Sigmoid colon (tissue), 7 donors: Measurements from ENCODE around the gene THEMIS. TPM values are rescaled to one million over a fixed set of nuclear protein-coding genes. Genes with fewer than 3 reads are reported as not detected.

Source experiments
- DNase-seq: peaks from one replicate; pipeline ENCODE4 v3.0.0-alpha.2; 2019
- H3K27ac ChIP-seq, 4 donors: fragments of 200-600 bp; sonication (generic); one replicate each; pipeline ENCODE4 v1.5.1; 2016 to 2019; ENCODE audit warnings: mild to moderate bottlenecking in 1 of 4
- H3K27me3 ChIP-seq, 3 donors: fragments of 200-600 bp; sonication (generic); one replicate each; pipeline ENCODE4 v1.5.1; 2019; ENCODE audit warnings: mild to moderate bottlenecking in 1 of 3
- H3K36me3 ChIP-seq, 4 donors: fragments of 200-600 bp; sonication (generic); one replicate each; pipeline ENCODE4 v1.5.1; 2016 to 2019
- H3K4me1 ChIP-seq, 4 donors: fragments of 200-600 bp; sonication (generic); one replicate each; pipeline ENCODE4 v1.5.1; 2017 to 2019
- H3K4me3 ChIP-seq, 4 donors: fragments of 200-600 bp; sonication (generic); one replicate each; pipeline ENCODE4 v1.5.1; 2017 to 2019; ENCODE audit warnings: mild to moderate bottlenecking in 2 of 4, moderate library complexity in 1 of 4
- H3K9me3 ChIP-seq, 4 donors: fragments of 200-600 bp in 3 of 4; sonication (generic) in 3 of 4; one replicate each; pipeline versions ENCODE4 v1.5.1 to v1.6.1; 2013 to 2019
- CTCF ChIP-seq, 4 experiments: fragments of 450-650 bp in 3 of 4; fragments of 200-600 bp in 1 of 4; IDR thresholded peaks; one replicate each; pipeline ENCODE4 v1.5.1; 2016 to 2019; ENCODE audit warnings: antibody characterized with exemption in 4 of 4, mild to moderate bottlenecking in 3 of 4, moderate library complexity in 2 of 4
- EP300 ChIP-seq, 4 donors: sonication (generic); formaldehyde crosslinking; IDR thresholded peaks; one replicate each; pipeline ENCODE4 v1.6.1; 2017; ENCODE audit warnings: antibody characterized with exemption in 4 of 4
- POLR2A ChIP-seq, 2 donors: fragments of 450-650 bp; IDR thresholded peaks; one replicate each; pipeline ENCODE4 v1.6.1; 2016; ENCODE audit warnings: antibody characterized with exemption in 2 of 2, mild to moderate bottlenecking in 2 of 2, moderate library complexity in 2 of 2
- POLR2AphosphoS5 ChIP-seq, 4 donors: sonication (generic); formaldehyde crosslinking; IDR thresholded peaks; one replicate each; pipeline ENCODE4 v1.6.1; 2017; ENCODE audit warnings: antibody characterized with exemption in 4 of 4
- WGBS, 2 donors: extraction: QIAGEN DNeasy Blood & Tissue Kit; methylation state at CpG; one replicate each; pipeline ENCODE4 v1.1.7; 2013; 5-methylcytosine and 5-hydroxymethylcytosine counted together
- intact Hi-C: fragments of 100-400 bp; cut with DNase I; formaldehyde crosslinking; loops from one replicate; pipeline ENCODE4 v1.15.1; 2023
- polyA plus RNA-seq, 3 donors: library from polyadenylated mRNA; stranded (reverse); fragments of 200-250 nt; gene quantifications; one replicate each; pipeline ENCODE4 v1.2.3, GENCODE V29; 2013
- total RNA-seq, 4 donors: library from RNA; depleted of rRNA; stranded (reverse); fragments of >200 nt; gene quantifications; one replicate each; pipeline ENCODE4 v1.1.0, GENCODE V29; 2016
- donor health status: healthy with polysubstance abuse.
- donor health status: Bipolar disorder and iron deficiency.
- donor health status: healthy.

Gene THEMIS
- total and polyA plus RNA-seq, 7 donors: 0.33 to 2.5 (median 0.60) TPM; not detected in 2

GRCh38 chr6:127904160-127904559 lies 3.3 kb upstream of the THEMIS start:
- intact Hi-C loops: no loop called here
- H3K4me3 ChIP-seq: no peak overlapping the region

GRCh38 chr6:127902933-127903332 lies 2.1 kb upstream of the THEMIS start:
- H3K27me3 ChIP-seq: no peaks in the 10 kb centered on the region
- 92 to 93% methylated on average over 8 of the region's 8 CpGs for WGBS, 2 donors
- TF ChIP-seq POLR2AphosphoS5 (IDR thresholded peaks at IDR 0.05) (no peak), CTCF (IDR thresholded peaks at IDR 0.05) (no peak), POLR2A (IDR thresholded peaks at IDR 0.05) (no peak), EP300 (IDR thresholded peaks at IDR 0.05) (no peak)
- no peaks in the 10 kb centered on the region for H3K36me3 ChIP-seq
- no peak overlapping the region for H3K4me3 ChIP-seq
- H3K27ac ChIP-seq: no peak overlapping the region
- H3K9me3 ChIP-seq: no peaks in the 10 kb centered on the region
- no peaks in the 10 kb centered on the region for H3K4me1 ChIP-seq
- intact Hi-C loops: no loop called here
- no peak for DNase-seq

More at GRCh38 chr6:127904160-127904559, 3.3 kb upstream of the THEMIS start:
- no peak for TF ChIP-seq POLR2AphosphoS5 (IDR thresholded peaks at IDR 0.05)
- TF ChIP-seq POLR2A (IDR thresholded peaks at IDR 0.05): no peak
- no peak for TF ChIP-seq CTCF (IDR thresholded peaks at IDR 0.05)
- TF ChIP-seq EP300 (IDR thresholded peaks at IDR 0.05): no peak
- no peaks in the 10 kb centered on the region for H3K27me3 ChIP-seq
- no peak for DNase-seq
- H3K4me1 ChIP-seq: no peaks in the 10 kb centered on the region
- H3K36me3 ChIP-seq: no peaks in the 10 kb centered on the region
- H3K9me3 ChIP-seq: no peaks in the 10 kb centered on the region
- H3K27ac ChIP-seq: no peak overlapping the region

GRCh38 chr6:127897484-127897883 lies 3.4 kb downstream of the THEMIS start:
- H3K27me3 ChIP-seq: no peaks in the 10 kb centered on the region
- H3K4me3 ChIP-seq: no peak overlapping the region
- WGBS, 2 donors: 75 to 85% methylated on average over 2 of the region's 2 CpGs
- no peaks in the 10 kb centered on the region for H3K36me3 ChIP-seq
- no peaks in the 10 kb centered on the region for H3K4me1 ChIP-seq
- no peak overlapping the region for H3K27ac ChIP-seq
- DNase-seq: no peak
- no peaks in the 10 kb centered on the region for H3K9me3 ChIP-seq
- intact Hi-C loops: no loop called here
- no peak for TF ChIP-seq EP300 (IDR thresholded peaks at IDR 0.05)
- TF ChIP-seq POLR2AphosphoS5 (IDR thresholded peaks at IDR 0.05): no peak

- 37 to 56% methylated on average over 1 of the region's 1 CpG for whole genome bisulfite sequencing, 2 donors
- Histone ChIP-seq H3K27ac (no peak overlapping the region), H3K4me3 (no peak overlapping the region), H3K36me3 (no peaks in the 10 kb centered on the region), H3K27me3 (no peaks in the 10 kb centered on the region), H3K9me3 (no peaks in the 10 kb centered on the region), H3K4me1 (no peaks in the 10 kb centered on the region)
- TF ChIP-seq POLR2A (IDR thresholded peaks at IDR 0.05) (no peak), POLR2AphosphoS5 (IDR thresholded peaks at IDR 0.05) (no peak), EP300 (IDR thresholded peaks at IDR 0.05) (no peak), CTCF (IDR thresholded peaks at IDR 0.05) (no peak)
- no peak for DNase-seq
- intact Hi-C loops: no loop called here
Measured at GRCh38 chr6:127894051-127894450, 6.8 kb downstream of the THEMIS start.

- no peaks in the 10 kb centered on the region for H3K36me3 ChIP-seq
- DNase-seq: no peak
- no peaks in the 10 kb centered on the region for H3K9me3 ChIP-seq
- H3K27me3 ChIP-seq: no peaks in the 10 kb centered on the region
- WGBS, 2 donors: 77 to 86% methylated on average over 6 of the region's 6 CpGs
- H3K27ac ChIP-seq: no peak overlapping the region
- no peak for TF ChIP-seq POLR2A (IDR thresholded peaks at IDR 0.05)
- TF ChIP-seq CTCF (IDR thresholded peaks at IDR 0.05): no peak
- no peak for TF ChIP-seq EP300 (IDR thresholded peaks at IDR 0.05)
- no peak for TF ChIP-seq POLR2AphosphoS5 (IDR thresholded peaks at IDR 0.05)
- H3K4me3 ChIP-seq: no peak overlapping the region
- intact Hi-C loops: no loop called here
- H3K4me1 ChIP-seq: no peaks in the 10 kb centered on the region
Measured at GRCh38 chr6:127893541-127893940, 7.3 kb downstream of the THEMIS start.
